Panc1 (cell line): ENCODE results near the gene GGTLC3.
"Not testable (repeated sequence)": the region's sequence is repeated elsewhere in the genome, so short reads cannot be mapped to it uniquely, and the experiment has no call there.

Experiments used
- CTCF ChIP-seq: fragments of 450-650 bp; IDR thresholded peaks from 2 replicates; pipeline ENCODE4 v1.5.1; 2017; ENCODE audit warnings: mild to moderate bottlenecking
- POLR2AphosphoS5 ChIP-seq: IDR thresholded peaks from 2 replicates; pipeline ENCODE4 v1.6.1; 2012; ENCODE audit warnings: mild to moderate bottlenecking, low read depth, low read length, moderate library complexity
- SIN3A ChIP-seq: IDR thresholded peaks from 2 replicates; pipeline ENCODE4 v1.6.1; 2012; ENCODE audit warnings: low read depth, mild to moderate bottlenecking, low read length, moderate library complexity, borderline replicate concordance; ENCODE audit not compliant: insufficient read depth

GRCh38 chr22:18560099-18560974, 42.4 kb upstream of the GGTLC3 start:
- not testable (repeated sequence) for TF ChIP-seq CTCF, POLR2AphosphoS5, SIN3A
